Upper lobe of left lung (tissue), 6 donors: ENCODE data around the gene BLID. TPM values are rescaled to one million over a fixed set of nuclear protein-coding genes. Genes with fewer than 3 reads are reported as not detected.

Experiments
- ATAC-seq, 2 donors: fragments of 200-7000 bp; cut with Tn5 transposase; one replicate each; pipeline ENCODE4 v1.9.1; 2022; ENCODE audit warnings: mild to moderate bottlenecking in 2 of 2, moderate library complexity in 2 of 2; ENCODE audit not compliant: low FRiP score in 2 of 2
- DNase-seq, 2 donors: peaks; one replicate each; pipeline ENCODE4 v3.0.0-alpha.2; 2019 to 2020
- H3K27ac ChIP-seq, 4 donors: fragments of 200-600 bp; sonication (generic); one replicate each; pipeline ENCODE4 v1.5.1; 2016 to 2019
- H3K27me3 ChIP-seq, 4 donors: fragments of 200-600 bp; sonication (generic); one replicate each; pipeline ENCODE4 v1.5.1; 2017 to 2019
- H3K36me3 ChIP-seq, 4 donors: fragments of 200-600 bp; sonication (generic); one replicate each; pipeline ENCODE4 v1.5.1; 2016 to 2019
- H3K4me1 ChIP-seq, 4 donors: fragments of 200-600 bp; sonication (generic); one replicate each; pipeline ENCODE4 v1.5.1; 2018 to 2019
- H3K4me3 ChIP-seq, 4 donors: fragments of 200-600 bp; sonication (generic); one replicate each; pipeline ENCODE4 v1.5.1; 2017 to 2019; ENCODE audit warnings: mild to moderate bottlenecking in 2 of 4, moderate library complexity in 1 of 4
- H3K9me3 ChIP-seq, 4 donors: fragments of 200-600 bp; sonication (generic); one replicate each; pipeline ENCODE4 v1.5.1; 2018 to 2019
- EP300 ChIP-seq, 4 donors: sonication (generic); formaldehyde crosslinking; IDR thresholded peaks; one replicate each; pipeline ENCODE4 v1.5.1; 2017; ENCODE audit warnings: antibody characterized with exemption in 4 of 4, control low read depth in 2 of 4
- POLR2A ChIP-seq, 4 donors: fragments of 450-650 bp; IDR thresholded peaks; one replicate each; pipeline ENCODE4 v1.5.1; 2016 to 2017; ENCODE audit warnings: antibody characterized with exemption in 4 of 4, mild to moderate bottlenecking in 2 of 4
- POLR2AphosphoS5 ChIP-seq, 2 donors: sonication (generic); formaldehyde crosslinking; IDR thresholded peaks; one replicate each; pipeline ENCODE4 v1.5.1; 2017; ENCODE audit warnings: antibody characterized with exemption in 2 of 2
- WGBS, 2 donors: methylation state at CpG; one replicate each; pipeline ENCODE4 v1.1.5; 2017 to 2018; 5-methylcytosine and 5-hydroxymethylcytosine counted together
- total RNA-seq, 6 donors: library from RNA; depleted of rRNA in 4 of 6; stranded (reverse); fragments of >200 nt in 4 of 6; gene quantifications; one replicate each; pipeline versions ENCODE4 v1.1.0 to v1.2.1, GENCODE V29; 2016 to 2021
- TF ChIP-seq, protein P1 (sequence below), 6 experiments: fragments of 450-650 bp in 4 of 6; fragments of 200-600 bp in 2 of 6; sonication (generic) in 2 of 6; IDR thresholded peaks; one replicate each; pipeline ENCODE4 v1.5.1; 2016 to 2019; ENCODE audit warnings: antibody characterized with exemption in 6 of 6
- donor health status: DM: no; HTN: no; CAD: no; lungs with moderate emphysema.
- donor health status: DM: no; HTN: yes; CAD: no; lungs with severe emphysema.

The BLID gene
- total RNA-seq, 6 donors from 2014 or later, result 0.30 to 6.3 TPM; not detected in 4

DNA sequence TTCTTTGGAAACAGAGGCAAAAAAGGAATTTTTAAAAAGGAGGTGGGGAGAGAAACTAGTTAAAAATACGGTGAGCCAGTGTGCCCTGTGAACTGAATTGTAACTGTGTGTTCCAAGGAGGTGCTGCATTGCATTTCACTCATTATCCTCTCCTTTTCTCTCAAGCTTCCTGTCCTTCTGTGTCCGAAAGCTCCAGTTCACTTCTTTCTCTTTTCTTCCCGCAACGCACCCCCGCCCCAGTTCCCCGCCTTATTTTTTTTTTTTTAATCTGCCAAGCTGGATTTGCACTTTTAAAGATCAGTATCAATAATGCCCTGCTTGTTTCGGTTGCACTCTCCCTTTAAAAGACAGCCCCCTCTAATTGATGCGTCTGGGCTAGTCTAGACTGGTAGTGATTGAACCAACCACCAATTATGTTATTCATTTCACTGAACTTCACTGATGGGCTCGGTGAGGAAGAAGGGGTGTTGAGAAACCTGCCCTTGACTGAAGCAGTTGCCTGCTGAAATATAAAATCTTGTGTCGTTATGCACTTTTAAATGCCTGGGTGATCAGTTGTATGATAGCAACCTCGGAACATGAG is 18.5 kb downstream of the BLID start:
- ATAC-seq (peak in 1 of 2 donors; percentile 50), DNase-seq (no peak)
- peaks cover 0 to 6% (median 2%) of the 10 kb centered on the region in 4 donors for H3K27me3 ChIP-seq
- H3K4me1 ChIP-seq, result peaks cover 5 to 10% (median 9%) of the 10 kb centered on the region in 4 donors
- H3K4me3 ChIP-seq, result no peak overlapping the region
- H3K9me3 ChIP-seq, result no peaks in the 10 kb centered on the region
- 50 to 58% methylated on average over 11 of the region's 11 CpGs for WGBS, 2 donors
- TF ChIP-seq POLR2AphosphoS5 (IDR thresholded peaks at IDR 0.05) (no peak), POLR2A (IDR thresholded peaks at IDR 0.05) (no peak), EP300 (IDR thresholded peaks at IDR 0.05) (no peak)
- TF ChIP-seq, protein P1, sequence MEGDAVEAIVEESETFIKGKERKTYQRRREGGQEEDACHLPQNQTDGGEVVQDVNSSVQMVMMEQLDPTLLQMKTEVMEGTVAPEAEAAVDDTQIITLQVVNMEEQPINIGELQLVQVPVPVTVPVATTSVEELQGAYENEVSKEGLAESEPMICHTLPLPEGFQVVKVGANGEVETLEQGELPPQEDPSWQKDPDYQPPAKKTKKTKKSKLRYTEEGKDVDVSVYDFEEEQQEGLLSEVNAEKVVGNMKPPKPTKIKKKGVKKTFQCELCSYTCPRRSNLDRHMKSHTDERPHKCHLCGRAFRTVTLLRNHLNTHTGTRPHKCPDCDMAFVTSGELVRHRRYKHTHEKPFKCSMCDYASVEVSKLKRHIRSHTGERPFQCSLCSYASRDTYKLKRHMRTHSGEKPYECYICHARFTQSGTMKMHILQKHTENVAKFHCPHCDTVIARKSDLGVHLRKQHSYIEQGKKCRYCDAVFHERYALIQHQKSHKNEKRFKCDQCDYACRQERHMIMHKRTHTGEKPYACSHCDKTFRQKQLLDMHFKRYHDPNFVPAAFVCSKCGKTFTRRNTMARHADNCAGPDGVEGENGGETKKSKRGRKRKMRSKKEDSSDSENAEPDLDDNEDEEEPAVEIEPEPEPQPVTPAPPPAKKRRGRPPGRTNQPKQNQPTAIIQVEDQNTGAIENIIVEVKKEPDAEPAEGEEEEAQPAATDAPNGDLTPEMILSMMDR (IDR thresholded peaks at IDR 0.05), result no peak
- no peak overlapping the region for H3K27ac ChIP-seq
- no peaks in the 10 kb centered on the region for H3K36me3 ChIP-seq

DNA sequence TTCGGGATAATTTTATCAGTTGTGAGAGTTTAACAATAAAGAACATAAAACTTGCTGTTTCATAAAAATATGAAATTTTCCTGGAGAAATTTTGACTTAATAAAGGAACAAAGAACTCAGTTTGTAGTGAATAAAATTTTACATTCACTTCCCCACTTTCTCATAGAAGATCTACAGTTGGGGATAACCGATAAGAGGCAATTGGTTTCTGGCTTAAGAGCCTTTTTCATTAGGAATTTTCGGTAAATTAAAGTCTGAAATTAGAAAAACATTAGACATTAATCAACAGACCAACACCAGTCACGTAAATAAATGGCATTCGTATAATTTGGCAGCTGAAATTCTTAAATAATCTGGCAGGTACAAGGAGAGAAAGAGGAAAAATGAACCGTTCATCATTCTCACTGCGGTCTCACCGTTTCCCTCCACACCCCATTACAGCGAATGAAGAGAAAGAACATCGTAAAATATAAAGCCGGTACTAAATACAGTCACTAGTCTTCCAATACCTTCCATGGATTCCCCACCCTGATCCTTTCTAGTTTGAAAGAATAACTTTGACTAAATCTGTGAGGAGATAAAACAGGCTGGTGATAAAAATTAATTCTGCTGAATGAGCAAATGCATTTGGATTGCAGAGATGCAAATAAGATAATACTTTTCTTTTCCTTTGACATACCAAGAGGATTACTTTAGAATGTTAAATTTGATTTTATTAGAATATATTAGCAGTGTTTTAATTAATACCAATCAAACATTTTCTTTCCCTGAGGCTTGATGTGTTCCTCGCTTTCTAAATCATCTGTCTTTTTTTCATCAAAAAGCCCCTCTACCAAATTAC is 19.5 kb downstream of the BLID start:
- ATAC-seq, result no peak
- TF ChIP-seq EP300 (IDR thresholded peaks at IDR 0.05) (no peak), POLR2A (IDR thresholded peaks at IDR 0.05) (no peak), POLR2AphosphoS5 (IDR thresholded peaks at IDR 0.05) (no peak)
- TF ChIP-seq, protein P1 (IDR thresholded peaks at IDR 0.05), result no peak
- peaks cover 0 to 6% (median 2%) of the 10 kb centered on the region in 4 donors for H3K27me3 ChIP-seq
- H3K4me1 ChIP-seq, result peaks cover 5 to 9% (median 8%) of the 10 kb centered on the region in 4 donors
- DNase-seq, result no peak
- no peak overlapping the region for H3K27ac ChIP-seq
- no peaks in the 10 kb centered on the region for H3K36me3 ChIP-seq
- no peak overlapping the region for H3K4me3 ChIP-seq
- no peaks in the 10 kb centered on the region for H3K9me3 ChIP-seq
- WGBS, 2 donors, result 91 to 94% methylated on average over 12 of the region's 12 CpGs

DNA sequence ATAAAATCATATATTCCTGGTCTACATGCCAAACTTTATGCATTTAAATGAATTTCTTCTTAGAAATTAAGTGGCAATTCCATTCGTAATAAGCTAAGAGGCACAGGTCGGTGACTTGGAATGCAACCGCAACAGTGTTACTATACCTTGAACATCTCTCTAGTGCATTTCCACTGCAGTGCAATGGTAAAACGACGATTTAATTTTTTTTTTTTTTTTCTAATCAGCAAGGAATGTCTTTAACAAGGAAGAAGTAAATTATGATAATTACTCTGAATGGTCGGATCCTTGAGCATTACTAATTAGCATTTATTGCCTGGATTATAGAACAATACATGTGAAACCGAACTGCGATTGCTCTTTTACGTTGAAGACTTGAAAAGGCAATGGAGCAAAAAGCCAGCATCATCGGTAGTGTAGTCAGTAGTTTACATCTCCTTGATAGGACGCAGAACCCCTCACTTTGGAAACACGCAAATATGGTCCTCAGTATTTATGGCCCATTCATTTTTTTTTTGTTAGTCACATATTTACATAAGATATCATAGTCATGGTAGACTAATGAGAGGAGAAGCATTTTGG is 20.2 kb downstream of the BLID start:
- DNase-seq, result no peak
- no peak overlapping the region for H3K4me3 ChIP-seq
- no peak for TF ChIP-seq POLR2AphosphoS5 (IDR thresholded peaks at IDR 0.05)
- TF ChIP-seq POLR2A (IDR thresholded peaks at IDR 0.05), result no peak
- TF ChIP-seq, protein P1 (IDR thresholded peaks at IDR 0.05), result no peak
- TF ChIP-seq EP300 (IDR thresholded peaks at IDR 0.05), result no peak
- no peaks in the 10 kb centered on the region for H3K9me3 ChIP-seq
- WGBS, 2 donors, result 93% methylated on average over 12 of the region's 12 CpGs
- peaks cover 0 to 5% (median 2%) of the 10 kb centered on the region in 4 donors for H3K27me3 ChIP-seq
- peaks cover 2 to 7% (median 4%) of the 10 kb centered on the region in 4 donors for H3K4me1 ChIP-seq
- ATAC-seq, result no peak
- H3K36me3 ChIP-seq, result no peaks in the 10 kb centered on the region
- H3K27ac ChIP-seq, result no peak overlapping the region

DNA sequence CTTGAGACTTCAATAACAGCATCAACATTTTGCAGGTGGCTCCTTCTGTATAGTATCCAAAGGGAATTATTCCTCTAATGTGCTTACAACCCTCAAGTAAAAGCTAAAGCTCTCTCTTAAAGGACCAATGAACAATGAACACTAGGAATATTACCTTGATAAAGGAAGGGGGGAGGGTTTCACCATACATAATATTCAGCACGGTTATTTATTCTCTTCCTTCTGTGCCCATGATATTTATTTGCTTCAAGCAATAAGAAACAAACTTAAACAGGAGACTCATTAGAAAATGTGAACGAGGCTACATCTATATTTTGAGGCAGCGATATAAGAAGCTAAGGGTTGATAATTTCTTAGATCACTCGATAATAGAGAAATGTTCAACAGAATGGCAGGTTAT is 21.2 kb downstream of the BLID start:
- peaks cover 0 to under 1% (median 0%) of the 10 kb centered on the region in 4 donors for H3K27me3 ChIP-seq
- 87 to 95% methylated on average over 4 of the region's 4 CpGs for WGBS, 2 donors
- no peak for DNase-seq
- H3K27ac ChIP-seq, result no peak overlapping the region
- TF ChIP-seq POLR2A (IDR thresholded peaks at IDR 0.05) (no peak), EP300 (IDR thresholded peaks at IDR 0.05) (no peak), POLR2AphosphoS5 (IDR thresholded peaks at IDR 0.05) (no peak)
- TF ChIP-seq, protein P1 (IDR thresholded peaks at IDR 0.05), result no peak
- ATAC-seq, result no peak
- no peaks in the 10 kb centered on the region for H3K9me3 ChIP-seq
- no peaks in the 10 kb centered on the region for H3K4me1 ChIP-seq
- H3K4me3 ChIP-seq, result no peak overlapping the region
- no peaks in the 10 kb centered on the region for H3K36me3 ChIP-seq
